Ishikawa (cell line): ENCODE data around the gene INAFM2.

Source experiments
- CEBPB ChIP-seq: IDR thresholded peaks from 2 replicates; pipeline ENCODE4 v1.6.1; 2012
- CREB1 ChIP-seq: IDR thresholded peaks from 2 replicates; pipeline ENCODE4 v1.6.1; 2012; ENCODE audit warnings: low read depth
- EP300 ChIP-seq: IDR thresholded peaks from 2 replicates; pipeline ENCODE4 v1.6.1; 2012; ENCODE audit warnings: borderline replicate concordance
- RAD21 ChIP-seq: IDR thresholded peaks from 2 replicates; pipeline ENCODE4 v1.6.1; 2012; ENCODE audit warnings: low read depth
- TAF1 ChIP-seq: IDR thresholded peaks from 2 replicates; pipeline ENCODE4 v1.6.1; 2012; ENCODE audit warnings: low read depth, mild to moderate bottlenecking
- TEAD4 ChIP-seq: IDR thresholded peaks from 2 replicates; pipeline ENCODE4 v1.6.1; 2012
- YY1 ChIP-seq: IDR thresholded peaks from 2 replicates; pipeline ENCODE4 v1.6.1; 2012; ENCODE audit warnings: low read depth
- TF ChIP-seq, protein P1 (sequence below): IDR thresholded peaks from 2 replicates; pipeline ENCODE4 v1.6.1; 2012
- TF ChIP-seq, protein P2 (sequence below): IDR thresholded peaks from 2 replicates; pipeline ENCODE4 v1.6.1; 2012

DNA sequence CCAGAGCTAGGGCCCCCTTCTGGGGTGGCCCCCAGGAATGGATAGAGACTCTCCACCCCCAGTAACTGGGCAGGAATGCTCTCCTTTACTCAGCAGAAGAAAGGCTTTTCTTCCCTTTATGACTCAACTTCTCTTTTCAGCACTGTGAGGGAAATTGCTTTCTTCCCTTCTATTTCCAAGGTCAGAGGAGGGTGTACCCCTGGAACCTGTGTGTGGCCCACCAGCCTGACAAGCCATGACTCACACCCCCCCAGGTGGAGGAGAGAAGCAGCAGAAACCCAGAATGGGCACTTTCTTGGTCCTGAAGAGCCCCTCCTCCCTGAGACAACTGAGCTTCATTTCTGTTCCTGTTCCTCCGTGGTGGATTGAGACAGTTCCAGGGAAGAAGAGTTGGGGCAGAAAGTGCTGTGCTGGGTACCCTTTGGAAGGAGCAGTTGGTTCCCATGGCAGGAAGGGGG, 37.9 kb upstream of the INAFM2 start:
- TF ChIP-seq TAF1 (no peak), TEAD4 (no peak), CREB1 (no peak), EP300 (no peak), CEBPB (no peak), YY1 (no peak), RAD21 (no peak)
- TF ChIP-seq, protein P1, sequence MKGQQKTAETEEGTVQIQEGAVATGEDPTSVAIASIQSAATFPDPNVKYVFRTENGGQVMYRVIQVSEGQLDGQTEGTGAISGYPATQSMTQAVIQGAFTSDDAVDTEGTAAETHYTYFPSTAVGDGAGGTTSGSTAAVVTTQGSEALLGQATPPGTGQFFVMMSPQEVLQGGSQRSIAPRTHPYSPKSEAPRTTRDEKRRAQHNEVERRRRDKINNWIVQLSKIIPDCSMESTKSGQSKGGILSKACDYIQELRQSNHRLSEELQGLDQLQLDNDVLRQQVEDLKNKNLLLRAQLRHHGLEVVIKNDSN = no peak
- TF ChIP-seq, protein P2, sequence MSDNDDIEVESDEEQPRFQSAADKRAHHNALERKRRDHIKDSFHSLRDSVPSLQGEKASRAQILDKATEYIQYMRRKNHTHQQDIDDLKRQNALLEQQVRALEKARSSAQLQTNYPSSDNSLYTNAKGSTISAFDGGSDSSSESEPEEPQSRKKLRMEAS = no peak
